HG03095 (cell line): ENCODE results near the gene MAD1L1.

ENCODE experiments used
- ATAC-seq: cut with Tn5 transposase; IDR thresholded peaks from one replicate; pipeline ENCODE4 v1.9.1; 2021; ENCODE audit warnings: moderate library complexity; ENCODE audit not compliant: unreplicated experiment

The MAD1L1 gene

GRCh38 chr7:1964211-1964912 is 268.4 kb downstream of the MAD1L1 start:
- no peak for ATAC-seq

GRCh38 chr7:1963575-1963974 is 269.2 kb downstream of the MAD1L1 start:
- ATAC-seq, result no peak

GRCh38 chr7:1961701-1962276 is 271.0 kb downstream of the MAD1L1 start:
- ATAC-seq, result no peak

- ATAC-seq, result no peak
Observed at GRCh38 chr7:1959305-1959704, 273.4 kb downstream of the MAD1L1 start.

- ATAC-seq, result no peak
Observed at GRCh38 chr7:1957471-1958225, 275.1 kb downstream of the MAD1L1 start.

- no peak for ATAC-seq
Observed at GRCh38 chr7:1956611-1957470, 275.9 kb downstream of the MAD1L1 start.

GRCh38 chr7:1956141-1956540 is 276.6 kb downstream of the MAD1L1 start:
- no peak for ATAC-seq

GRCh38 chr7:1954366-1955004 is 278.3 kb downstream of the MAD1L1 start:
- ATAC-seq, result no peak

- no peak for ATAC-seq
Observed at GRCh38 chr7:1953199-1954190, 279.2 kb downstream of the MAD1L1 start.

- no peak for ATAC-seq
Observed at GRCh38 chr7:1952781-1953180, 280.0 kb downstream of the MAD1L1 start.

GRCh38 chr7:1952169-1952760 is 280.5 kb downstream of the MAD1L1 start:
- ATAC-seq, result no peak

GRCh38 chr7:1951600-1951999 is 281.1 kb downstream of the MAD1L1 start:
- ATAC-seq, result no peak

- ATAC-seq, result no peak
Observed at GRCh38 chr7:1951159-1951536, 281.6 kb downstream of the MAD1L1 start.

- ATAC-seq, result no peak
Observed at GRCh38 chr7:1950452-1951158, 282.1 kb downstream of the MAD1L1 start.

GRCh38 chr7:1950066-1950451 is 282.7 kb downstream of the MAD1L1 start:
- no peak for ATAC-seq

- no peak for ATAC-seq
Observed at GRCh38 chr7:1949681-1950055, 283.1 kb downstream of the MAD1L1 start.

GRCh38 chr7:1948887-1949680 is 283.7 kb downstream of the MAD1L1 start:
- ATAC-seq, result no peak

GRCh38 chr7:1948301-1948796 is 284.4 kb downstream of the MAD1L1 start:
- ATAC-seq, result no peak
